GM18909 (cell line): Measurements from ENCODE around the gene MOB2.

Source experiments
- ATAC-seq: cut with Tn5 transposase; IDR thresholded peaks from one replicate; pipeline ENCODE4 v1.9.1; 2021; ENCODE audit warnings: mild to moderate bottlenecking; ENCODE audit not compliant: unreplicated experiment, poor library complexity

MOB2 gene, protein sequence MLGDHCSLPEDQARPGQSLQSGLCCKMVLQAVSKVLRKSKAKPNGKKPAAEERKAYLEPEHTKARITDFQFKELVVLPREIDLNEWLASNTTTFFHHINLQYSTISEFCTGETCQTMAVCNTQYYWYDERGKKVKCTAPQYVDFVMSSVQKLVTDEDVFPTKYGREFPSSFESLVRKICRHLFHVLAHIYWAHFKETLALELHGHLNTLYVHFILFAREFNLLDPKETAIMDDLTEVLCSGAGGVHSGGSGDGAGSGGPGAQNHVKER

DNA sequence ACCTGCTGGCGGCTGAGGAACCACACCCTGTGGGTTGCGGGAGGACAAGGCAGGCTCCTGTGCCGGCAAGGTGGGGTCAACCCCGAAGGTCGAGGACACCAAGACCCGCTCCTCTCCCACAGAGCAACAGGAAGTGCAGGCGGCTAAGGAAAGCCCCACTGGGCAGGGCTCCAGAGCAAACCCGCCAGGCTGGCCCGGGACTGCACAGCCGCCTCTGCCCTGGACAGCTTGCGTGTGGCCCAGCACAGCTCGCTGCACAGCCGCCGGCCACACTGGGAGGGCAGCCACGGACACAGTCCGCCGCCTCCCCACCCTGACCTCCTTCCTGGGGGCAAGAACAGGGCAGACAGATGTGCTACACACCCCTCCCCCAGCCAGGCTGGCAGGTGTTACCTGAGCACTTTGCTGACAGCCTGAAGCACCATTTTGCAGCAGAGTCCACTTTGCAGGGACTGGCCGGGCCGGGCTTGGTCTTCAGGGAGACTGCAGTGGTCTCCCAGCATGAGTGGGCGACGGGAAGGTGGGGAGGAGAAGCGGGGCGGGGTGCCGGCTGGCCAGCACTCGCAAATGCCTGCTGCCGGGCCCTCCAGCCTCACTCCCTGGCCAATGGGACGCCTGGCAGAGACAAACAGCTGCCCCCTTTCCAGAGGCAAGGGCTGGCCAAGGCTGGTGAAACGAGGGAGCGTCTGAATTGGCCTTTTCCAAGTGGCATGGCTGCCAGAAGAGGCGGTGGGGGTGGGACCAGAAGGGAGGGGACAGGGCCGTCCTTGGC, at the start of gene MOB2:
Gene MOB2, minus strand, starts transcription at position 726 of the 772 bp plus-strand sequence. Its CDS starts 223 bp downstream, at position 503.
- ATAC-seq = no peak

DNA sequence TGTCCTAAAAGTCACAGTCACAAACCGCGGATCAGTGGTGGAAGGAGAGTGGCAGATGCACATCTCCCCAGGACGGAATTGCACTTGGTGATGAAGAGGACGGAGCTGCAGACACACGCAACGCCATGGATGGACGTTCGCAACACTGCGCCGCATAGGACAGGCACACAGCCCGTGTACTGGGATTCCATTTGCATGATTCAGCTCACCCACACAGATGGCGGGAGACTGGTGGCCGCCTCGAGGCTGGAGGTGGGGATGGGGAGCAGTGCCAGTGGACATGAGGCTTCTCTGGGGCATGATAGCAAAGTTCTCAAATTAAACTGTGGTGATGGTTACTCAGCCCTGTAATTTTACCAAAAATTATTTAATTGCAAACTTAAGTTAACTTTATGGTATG, 48.1 kb upstream of the MOB2 start:
- no peak for ATAC-seq

GRCh38 chr11:1534171-1534570, 47.6 kb upstream of the MOB2 start:
- no peak for ATAC-seq

DNA sequence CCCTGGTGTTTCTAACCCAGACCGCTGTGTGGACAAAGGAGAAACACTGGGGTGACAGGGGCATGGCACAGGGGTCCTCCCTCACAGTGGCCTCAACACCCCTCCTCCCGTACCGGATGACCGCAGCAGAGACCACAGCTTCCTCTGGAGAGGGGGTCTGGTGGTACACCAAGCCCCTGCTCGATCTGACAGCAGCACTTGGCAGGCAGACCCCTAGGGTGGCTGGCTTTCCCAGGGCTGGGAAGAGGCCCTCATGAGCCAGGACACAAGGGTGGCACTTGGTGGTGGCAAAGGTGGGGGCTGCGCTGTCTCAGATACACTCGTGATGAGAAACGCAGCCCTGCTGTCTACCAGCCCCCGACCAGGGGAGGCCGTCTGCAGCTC, 46.8 kb upstream of the MOB2 start:
- no peak for ATAC-seq

DNA sequence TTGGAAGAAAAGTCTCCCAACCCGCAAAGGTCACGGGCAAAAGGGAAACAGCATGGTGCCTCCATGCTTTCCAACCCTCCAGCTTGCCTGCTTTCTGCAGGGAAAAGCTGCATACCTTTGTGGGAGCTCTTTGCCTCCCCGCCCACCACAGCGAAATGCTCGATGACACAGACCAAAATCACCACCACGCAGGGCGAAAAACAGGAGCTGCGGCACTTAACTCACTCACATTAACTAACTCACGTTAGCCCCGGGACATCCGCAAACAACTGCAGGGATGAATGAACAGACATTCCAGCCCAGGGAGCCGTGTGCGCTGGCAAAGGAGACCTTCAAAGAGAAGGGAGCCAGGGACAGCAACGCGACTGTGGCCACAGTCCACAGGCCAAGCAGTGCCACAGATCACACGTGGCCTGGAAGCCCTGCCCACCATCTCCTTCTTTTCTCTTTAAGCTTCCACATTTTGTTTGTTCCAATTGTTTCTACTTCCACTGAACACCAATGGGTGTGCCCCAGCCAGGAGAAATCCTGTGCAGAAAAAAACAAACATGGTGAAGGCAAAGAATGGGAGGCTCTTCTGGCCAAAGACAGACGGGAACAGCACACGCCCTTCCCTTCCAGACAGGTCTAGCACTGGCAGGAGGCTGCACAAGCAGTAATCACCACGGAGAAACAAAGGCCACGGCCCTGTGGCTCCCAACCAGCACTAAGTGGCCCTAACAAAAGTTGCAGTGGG, 46.2 kb upstream of the MOB2 start:
- ATAC-seq = no peak

GRCh38 chr11:1532014-1532586, 45.5 kb upstream of the MOB2 start:
- ATAC-seq = no peak

DNA sequence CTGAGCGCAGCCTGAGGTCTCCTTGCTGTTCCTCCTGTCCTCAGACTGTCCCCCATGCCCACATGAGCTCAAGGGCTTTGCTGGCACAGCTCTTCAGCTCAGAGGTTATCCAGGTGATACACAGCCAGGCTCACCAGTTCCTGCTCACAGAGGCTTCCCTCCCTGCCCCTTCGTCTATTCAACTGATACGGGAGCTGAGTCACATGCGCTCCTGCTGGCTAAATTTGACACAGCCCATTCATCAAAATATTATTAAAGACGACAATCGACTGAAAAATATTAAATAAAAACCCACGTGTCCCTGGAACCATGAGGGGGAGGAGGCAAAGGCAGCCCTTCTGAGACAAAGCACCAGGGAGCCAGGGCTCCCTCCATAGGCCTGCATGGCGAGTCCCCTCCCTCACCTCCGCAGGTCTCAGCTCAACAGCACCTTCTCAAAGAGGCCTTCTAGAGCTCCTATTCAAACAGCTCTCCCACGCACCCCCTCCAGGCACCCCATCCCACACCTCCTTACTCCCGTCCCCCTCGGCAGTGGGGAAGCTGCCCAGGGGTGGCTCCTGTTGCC, 45.0 kb upstream of the MOB2 start:
- no peak for ATAC-seq

DNA sequence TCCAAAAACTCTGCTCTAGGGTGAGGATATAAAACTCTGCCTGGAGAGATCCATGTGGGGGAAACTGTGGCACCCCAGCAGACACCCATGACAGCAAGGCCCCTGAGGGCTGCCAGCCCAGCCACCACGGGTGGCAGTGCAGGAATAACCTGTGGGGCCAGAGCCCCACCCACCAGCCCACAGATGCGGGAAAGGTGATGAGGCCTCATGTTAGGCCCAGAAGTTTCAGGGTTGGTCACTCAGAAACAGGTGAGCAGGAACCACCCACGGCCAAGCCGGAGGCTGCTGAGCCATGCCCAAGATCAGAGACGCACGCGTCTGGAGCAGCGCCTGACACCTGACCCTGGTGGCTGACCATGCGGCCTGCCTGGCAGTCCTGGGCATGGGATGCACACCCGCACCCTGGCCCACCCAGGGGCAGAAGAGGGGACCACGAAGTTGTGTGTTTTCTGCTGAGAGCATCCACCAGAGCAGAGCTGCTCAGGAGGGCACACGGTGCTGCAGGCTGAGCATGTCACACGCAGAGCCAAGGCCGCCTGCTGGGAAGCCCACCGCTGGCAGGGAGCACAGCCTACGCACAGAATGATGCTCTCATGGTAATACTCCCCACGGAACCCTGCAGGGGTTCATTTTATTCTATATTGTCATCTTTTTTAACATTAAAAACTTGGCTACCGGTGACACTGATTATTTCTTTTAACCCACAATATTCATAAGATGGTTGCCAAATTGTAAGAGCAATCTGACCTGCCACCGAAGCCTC, 44.3 kb upstream of the MOB2 start:
- no peak for ATAC-seq

GRCh38 chr11:1529774-1530173, 43.2 kb upstream of the MOB2 start:
- ATAC-seq = no peak

GRCh38 chr11:1529286-1529685, 42.7 kb upstream of the MOB2 start:
- no peak for ATAC-seq

DNA sequence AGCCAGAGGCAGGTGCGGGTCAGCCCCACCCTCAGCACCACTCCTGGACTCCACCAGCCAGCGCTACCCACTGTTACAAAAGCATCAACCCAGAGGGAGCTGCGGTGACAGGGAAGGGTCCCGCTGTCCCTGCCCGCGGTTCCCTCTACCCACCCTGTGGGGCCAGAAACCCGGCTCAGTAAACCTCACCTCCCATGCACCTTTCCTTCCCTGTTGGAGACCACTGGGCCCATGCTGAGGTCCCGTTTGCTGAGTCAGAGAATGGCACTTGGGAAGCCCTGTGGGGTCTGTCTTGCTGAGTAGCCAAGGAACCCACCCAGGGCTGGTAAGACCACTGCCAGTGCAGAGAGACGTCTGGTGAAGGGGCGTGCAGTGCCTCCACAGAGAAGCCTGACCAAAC, 42.1 kb upstream of the MOB2 start:
- ATAC-seq = no peak

GRCh38 chr11:1526785-1527184, 40.2 kb upstream of the MOB2 start:
- no peak for ATAC-seq

DNA sequence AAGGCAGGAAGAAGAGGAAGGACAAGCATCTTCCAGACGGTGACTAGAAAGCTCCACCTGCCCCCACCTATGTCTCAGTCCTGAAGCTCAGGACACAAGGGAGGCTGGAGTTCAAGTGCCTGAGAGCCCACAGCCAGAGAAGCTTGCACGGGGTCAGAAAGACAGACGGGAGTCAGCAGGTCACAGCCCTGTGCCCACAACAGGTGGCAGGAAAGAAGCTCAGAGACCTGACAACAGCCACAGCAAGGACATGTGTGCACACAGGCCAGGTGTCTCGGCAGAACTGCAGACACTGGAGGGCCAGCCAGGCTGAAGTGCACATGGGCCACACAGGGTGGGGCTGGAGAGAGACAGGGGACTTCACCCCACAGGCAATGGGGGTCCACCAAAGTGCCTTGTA, 37.2 kb upstream of the MOB2 start:
- ATAC-seq = peak; percentile 40

DNA sequence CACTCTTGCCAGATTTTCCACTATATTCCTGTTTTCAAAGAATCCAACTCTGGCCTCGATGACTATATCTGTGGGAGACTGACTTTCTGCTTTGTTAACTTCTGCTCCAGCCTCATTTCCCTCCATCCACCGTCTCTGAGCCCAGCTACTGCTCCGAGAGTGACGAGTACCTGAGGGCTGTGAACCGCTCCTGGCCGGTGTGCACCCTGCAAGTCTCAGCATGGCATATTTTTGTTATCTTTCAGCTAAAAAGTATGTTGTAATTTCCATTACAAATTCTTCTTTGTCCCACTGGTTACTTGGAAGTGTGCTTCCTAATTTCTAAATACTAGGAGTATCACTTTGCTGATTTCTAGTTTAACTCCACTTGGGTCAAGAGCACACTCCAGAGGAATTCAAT, 36.5 kb upstream of the MOB2 start:
- no peak for ATAC-seq

DNA sequence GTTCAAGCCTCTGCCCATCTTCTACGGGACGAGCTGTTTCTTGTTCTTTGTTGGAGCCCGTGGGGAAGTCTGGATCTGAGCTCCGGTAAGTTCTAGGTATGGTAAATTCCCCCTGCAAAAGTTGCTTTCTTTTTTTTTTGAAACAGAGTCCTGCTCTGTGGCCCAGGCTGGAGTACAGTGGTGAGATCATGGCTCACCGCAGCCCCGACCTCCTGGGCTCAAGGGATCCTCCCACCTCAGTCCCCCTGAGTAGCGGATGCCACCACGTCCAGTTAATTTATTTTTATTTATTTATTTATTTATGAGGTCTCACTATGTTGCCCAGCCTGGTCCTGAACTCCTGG, 35.5 kb upstream of the MOB2 start:
- peak; percentile 39 for ATAC-seq

DNA sequence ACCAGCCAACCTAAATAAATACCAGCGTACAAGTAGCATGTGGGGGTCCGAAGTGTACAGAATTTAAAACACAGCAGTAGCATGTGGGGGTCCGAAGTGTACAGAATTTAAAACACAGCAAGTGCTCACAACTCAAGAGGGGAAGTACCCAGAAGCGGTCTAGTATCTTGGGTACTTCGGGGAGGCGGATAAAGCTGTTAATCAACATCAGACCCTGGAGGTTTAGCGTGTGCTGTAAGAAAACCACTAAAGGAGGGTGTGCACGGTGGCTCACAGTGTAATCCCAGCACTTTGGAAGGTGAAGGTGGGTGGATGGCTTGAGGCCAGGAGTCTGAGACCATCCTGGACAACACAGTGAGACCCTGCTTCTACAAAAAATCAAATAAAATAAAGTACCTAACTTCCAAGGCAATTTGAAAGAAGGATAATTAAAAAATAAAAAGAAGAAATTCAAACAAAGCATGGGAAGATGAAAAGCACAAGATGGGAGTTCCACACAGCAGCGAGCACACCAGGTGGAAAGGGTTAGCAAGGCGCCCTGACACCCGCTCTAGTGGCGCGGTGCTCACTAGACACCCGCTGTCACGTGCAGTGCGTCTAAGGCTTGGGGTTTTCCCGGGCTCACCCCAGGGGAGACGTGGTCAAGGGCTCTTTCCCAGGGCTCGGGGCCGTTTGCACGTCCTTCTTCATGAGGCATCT, 35.0 kb upstream of the MOB2 start:
- peak; percentile 81 for ATAC-seq

DNA sequence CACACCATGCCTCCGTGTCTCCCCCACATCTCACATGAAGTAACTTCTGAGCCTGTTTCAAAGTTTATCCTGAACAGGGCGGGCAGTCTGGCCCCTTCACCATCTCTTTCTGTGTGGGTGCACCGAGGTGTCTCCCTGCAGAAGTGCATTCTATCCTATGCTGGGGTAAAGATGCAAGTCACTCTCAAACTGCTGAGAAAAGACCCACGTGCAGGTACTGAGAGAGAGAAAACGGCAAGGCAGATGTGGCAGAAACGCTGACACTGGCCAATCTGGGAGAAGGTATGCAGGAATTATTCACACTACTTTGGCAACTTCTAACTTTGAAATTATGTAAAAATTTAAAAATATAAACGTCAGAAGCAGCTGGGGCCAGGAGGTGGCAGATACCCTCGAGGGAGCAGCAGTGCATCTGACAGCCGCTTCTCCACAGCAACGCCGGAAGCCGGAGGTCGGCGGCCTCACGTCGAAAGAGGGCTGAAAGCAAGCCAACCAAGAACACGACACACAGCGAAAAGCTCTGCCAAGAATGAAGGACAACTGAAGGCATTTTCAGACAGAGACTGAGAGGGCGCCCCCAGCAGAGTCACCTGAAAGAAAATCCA, 34.2 kb upstream of the MOB2 start:
- ATAC-seq = no peak

GRCh38 chr11:1520209-1520662, 33.7 kb upstream of the MOB2 start:
- no peak for ATAC-seq
